Stimulated activated CD8-positive, alpha-beta memory T cell treated with anti-CD3 and anti-CD28 coated beads, Interleukin-7, amount 100 ng/mL, for 48 hours (primary cell): ENCODE measurements around the gene MFGE8.

ENCODE experiments used
- DNase-seq, 2 donors: peaks; one replicate each; pipeline ENCODE4 v3.0.0-alpha.2; 2020; ENCODE audit warnings: low read depth in 1 of 2; ENCODE audit errors: extremely low read depth in 1 of 2

MFGE8 gene

GRCh38 chr15:88900309-88900981 lies 12.7 kb downstream of the MFGE8 start:
- DNase-seq: no peak

- DNase-seq: no peak
These were observed 13.9 kb downstream of the MFGE8 start for GRCh38 chr15:88899251-88899650.

GRCh38 chr15:88898736-88899135 lies 14.4 kb downstream of the MFGE8 start:
- no peak for DNase-seq

DNA sequence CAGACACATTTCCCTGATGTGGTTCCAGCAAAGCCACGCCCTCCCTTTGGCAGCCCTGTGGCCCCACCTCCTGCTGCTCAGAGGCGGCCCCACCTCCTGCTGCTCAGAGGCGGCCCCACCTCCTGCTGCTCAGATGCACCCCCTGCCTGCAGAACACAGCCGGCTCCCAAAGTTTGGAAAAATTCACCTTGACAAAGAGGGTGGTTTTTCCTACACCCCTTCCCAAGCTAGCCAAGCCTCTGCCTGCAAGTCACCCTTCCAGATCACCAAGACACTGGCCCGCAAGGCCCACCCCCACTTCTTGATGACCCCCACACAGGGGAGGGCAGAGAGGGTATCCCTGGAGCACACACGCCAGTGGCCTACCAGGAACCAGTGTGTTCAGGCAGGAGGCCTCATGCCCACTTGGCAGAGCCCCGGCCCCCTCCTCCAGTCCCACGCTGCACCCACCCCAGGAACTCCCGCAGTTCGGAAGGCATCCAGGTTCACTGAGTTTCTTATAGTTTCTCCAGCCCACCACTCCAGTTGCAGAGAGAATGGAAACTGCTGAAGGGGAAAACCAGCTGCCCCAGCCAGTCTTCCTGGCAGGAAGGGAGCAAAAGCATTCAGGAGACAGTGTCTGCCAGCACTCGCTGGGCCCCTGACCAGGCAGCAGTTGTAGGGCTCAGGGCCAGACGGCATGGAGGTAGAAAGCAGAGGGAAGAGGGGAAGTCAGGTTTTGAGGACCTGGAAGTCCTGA lies 15.6 kb downstream of the MFGE8 start:
- DNase-seq: peak; percentile 45 to 81

DNA sequence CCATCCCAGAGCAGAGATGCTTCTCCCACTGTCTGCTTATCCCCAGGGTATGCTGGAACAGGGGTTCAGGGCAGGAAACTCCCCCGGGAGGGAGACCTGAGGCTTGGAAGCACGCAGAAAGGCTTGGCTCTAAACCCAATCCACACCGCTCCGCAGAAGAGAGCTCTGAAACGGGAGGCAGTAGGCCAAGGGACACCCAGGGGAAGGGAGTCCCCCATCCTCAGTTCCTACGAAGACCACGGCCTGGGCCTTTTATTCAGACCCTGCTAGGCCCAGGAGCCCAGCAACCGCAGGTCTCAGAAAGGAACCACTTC lies 16.1 kb downstream of the MFGE8 start:
- no peak for DNase-seq

DNA sequence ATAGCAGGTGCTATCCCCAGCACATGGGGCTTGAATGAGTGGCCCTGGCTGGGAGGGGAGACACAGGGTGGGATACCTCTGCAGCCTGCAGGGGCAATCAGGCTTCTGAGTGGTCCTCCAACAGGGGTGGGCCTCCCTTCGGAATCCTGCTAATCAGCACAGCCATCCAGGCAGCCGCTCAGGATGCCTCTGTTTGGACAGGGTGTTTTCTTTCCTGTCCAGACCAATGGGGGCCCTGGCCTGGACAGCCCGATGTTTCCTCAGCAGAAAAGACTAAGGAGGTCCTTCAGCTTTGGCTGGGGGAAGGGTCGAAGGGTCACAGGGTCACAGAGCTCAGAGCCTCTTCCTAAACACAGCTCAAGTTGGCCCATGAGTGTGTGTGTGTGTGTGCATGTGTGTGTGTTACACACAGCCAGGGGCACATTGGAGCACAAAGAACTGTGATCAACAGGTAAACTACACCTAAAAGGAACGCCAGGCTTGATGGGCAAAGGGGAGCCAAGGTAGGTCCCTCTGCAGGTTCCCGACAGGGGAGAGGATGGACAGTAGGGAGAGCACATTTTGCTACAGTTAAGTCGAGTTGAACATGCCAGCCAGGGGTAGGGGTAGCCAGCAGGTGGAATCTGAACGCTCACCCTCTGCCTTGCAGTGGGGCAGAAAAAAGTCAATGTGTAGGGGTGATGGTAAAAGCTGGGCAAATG lies 16.7 kb downstream of the MFGE8 start:
- no peak for DNase-seq

DNA sequence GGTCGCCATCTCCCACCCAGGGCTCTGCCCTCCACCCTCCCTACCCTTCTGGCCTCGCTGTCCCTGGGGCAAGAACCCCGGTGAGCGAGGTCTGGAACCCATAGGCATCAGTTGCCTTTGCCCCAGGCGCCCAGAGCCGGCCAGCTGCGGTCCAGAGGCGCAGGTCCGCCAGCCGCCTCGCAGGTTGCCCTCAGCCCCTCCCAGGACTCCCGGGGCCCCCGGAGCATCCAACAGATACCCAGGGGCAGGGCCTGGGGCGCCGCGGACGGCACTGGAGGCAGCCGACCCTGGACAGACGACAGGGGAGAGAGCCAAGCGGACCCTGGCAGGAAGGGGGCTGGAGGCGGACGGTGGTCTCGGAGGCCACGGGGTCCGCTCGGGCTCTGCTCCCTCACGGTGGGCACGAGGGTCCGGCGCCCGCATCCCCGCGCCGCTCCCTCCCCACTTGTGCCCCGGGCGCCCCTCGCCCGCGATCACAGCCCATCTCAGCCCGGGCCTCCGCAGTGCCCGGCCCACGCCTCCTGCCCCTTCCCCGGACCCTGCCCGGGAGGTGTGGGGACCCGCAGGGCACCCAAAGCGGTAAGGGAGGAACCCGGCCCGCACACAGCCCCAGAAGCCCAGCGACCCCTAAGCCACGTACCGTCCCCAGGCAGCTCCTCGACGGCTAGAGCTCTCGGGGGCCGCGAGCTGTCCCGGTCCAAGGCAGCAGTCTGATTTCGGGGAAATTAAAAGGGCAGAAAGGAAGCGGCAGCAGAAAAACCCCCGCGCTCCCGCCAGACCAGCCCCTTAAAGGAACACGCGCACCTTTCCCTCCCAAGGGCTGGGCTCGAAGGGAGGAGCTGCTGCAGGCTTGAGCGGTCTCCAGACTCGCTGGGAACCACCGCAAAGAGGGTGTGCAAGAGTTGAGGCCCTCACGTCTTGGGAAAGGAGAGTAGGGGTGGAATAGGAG lies 18.1 kb downstream of the MFGE8 start, which contains the start of gene HAPLN3:
Gene HAPLN3 (minus strand): TSS at position 726 of the 949 bp plus-strand sequence. CDS start 8,246 bp downstream, outside the sequence.
- peak; percentile 45 to 61 for DNase-seq

GRCh38 chr15:88894348-88894818 lies 18.8 kb downstream of the MFGE8 start:
- peak; percentile 51 to 75 for DNase-seq

GRCh38 chr15:88891540-88892254 lies 21.5 kb downstream of the MFGE8 start:
- no peak for DNase-seq

GRCh38 chr15:88890495-88890894 lies 22.7 kb downstream of the MFGE8 start:
- no peak for DNase-seq

DNA sequence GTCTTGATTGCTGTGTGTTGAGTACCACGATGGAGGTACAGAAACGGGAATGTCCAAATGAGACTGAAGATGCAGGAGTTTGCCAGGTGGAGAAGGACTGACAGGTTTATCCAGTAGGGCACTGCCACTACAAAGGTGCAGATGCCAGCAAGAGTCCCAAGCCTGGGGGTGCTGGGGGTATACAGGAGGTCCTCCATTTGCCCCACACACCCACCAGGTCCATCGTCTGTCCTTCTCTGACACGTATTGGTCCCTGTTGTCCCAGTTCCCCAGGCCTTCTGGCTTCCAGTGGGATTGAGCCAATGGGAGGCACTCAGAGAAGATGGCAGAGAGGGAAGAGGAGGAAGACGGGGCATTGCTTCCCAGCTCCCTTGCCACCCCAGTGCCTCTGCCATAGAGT lies 24.5 kb downstream of the MFGE8 start:
- no peak for DNase-seq

- DNase-seq: no peak
These were observed 26.1 kb downstream of the MFGE8 start for GRCh38 chr15:88887068-88887580.

DNA sequence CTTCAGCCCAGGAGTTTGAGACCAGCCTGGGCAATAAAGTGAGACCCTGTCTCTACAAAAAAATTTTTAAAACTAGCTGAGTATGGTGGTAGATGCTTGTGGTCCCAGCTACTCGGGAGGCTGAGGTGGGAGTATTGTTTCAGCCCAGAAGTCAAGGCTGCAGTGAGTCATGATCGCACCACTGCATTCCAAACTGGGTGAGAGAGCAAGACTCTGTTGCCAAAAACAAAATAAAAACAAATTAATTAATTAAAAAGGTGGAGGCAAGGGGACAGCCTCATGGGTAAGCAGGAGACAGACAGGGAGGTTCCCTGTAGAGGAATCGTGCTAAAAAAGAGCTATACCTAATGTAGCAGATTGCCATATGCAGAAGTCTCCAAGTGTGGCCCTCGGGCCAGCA lies 30.4 kb downstream of the MFGE8 start:
- DNase-seq: no peak

GRCh38 chr15:88881775-88882174 lies 31.4 kb downstream of the MFGE8 start:
- no peak for DNase-seq

DNA sequence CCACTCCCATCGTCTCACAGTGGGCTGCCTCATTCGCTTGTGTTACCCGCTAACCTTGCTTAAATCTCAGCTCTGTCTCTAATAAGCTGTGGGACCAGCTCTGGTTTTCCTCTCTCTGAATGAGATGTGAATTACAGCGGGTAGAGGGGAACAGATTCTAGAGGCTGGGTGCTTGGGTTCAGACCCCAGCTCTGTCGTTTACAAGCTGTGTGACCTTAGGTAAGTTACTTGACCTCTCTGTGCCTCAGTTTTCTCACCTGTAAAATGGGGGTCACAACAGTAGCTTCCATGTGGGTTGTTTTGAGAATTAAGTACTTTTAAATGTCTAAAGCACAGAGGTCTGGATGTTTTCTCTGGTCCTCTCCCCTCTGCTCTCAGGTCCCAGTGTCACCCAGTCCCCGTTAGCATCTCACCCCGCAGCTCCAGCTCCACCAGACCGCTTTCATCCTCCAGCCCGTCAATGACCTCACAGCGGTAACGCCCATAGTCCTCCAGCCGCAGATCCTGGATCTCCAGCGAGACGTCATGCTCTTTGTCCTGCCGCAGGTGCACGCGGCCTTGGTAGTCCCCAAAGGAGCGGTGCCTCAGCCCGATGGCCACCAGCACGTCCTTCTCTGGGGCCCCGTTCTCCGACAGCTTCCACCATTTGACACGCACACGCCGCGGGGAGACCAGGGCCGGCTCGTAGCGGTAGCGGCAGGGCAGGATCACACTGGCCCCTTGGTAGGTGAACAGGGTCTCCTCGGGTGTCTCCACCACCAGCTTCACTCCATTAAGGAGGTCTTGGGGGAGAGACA lies 32.0 kb downstream of the MFGE8 start:
- DNase-seq: no peak

DNA sequence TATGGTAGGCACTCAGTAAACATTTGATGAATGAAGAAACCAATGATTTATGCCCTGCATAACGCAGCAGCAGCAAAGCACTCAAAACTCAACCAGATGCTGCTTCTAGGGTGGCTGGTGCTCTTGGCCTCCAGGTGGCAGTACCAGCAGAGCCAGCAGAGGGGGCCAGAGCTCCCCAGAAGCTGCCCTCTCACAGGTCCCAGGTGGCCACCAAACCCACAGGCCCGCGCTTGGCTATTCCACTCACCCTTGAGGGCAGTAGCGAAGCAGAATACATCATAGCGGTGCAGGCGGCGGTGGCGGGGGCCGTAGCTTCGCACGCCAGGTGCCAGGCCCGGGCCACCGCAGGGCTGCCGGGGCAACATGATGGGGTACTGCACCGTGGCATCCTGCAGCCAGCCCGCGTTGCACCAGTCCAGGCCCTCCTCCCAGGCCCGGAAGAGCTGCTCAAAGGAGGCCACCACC lies 34.4 kb downstream of the MFGE8 start:
- DNase-seq: no peak

DNA sequence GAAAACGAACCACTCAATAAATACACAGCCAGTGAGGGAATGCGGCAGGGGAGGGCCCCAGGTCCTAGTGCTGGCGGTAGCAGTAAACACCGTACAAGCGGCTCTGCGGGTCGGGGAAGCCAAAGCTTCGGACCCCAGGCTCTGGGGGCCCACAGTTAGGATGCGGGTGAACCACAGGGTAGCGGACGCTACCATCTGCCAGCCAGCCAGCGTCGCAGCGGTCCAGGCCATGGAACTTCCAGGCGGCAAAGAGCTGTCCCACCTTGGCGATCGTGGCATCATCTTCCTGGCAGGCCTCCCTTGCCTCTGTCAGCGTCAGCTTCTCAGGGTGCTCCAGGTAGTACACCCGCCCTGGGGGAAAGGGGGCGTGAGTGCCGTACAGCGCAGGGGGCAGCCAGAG lies 35.3 kb downstream of the MFGE8 start:
- no peak for DNase-seq

- no peak for DNase-seq
These were observed 35.8 kb downstream of the MFGE8 start for GRCh38 chr15:88877415-88877814.

DNA sequence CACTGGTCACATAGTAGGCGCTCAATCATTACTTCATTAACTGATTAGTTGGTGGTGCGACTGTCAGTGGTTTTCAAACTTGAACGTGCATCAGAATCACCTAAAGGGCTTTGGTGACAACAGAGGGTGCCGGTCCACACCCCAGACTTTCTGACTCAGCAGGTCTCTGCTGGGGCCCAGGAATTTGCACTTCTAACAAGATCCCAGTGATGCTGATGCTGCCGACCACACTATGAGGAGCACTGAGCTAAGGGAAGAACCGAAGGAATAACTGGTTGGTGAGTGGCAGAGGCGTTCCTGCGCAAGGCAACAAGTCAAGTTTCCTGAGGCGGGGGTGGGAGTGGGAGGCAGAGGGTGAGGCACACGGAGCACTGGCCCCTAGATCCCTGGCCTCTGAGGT lies 36.6 kb downstream of the MFGE8 start:
- DNase-seq: no peak
